K562 (cell line): ENCODE data around the gene LRMDA. TPM values are rescaled to one million over a fixed set of nuclear protein-coding genes. Genes with fewer than 3 reads are reported as not detected.
A peak's percentile ranks its signal among the peaks of the same experiment; 100 is the strongest.

Experiments
- ATAC-seq: fragments of 200-7000 bp; cut with Tn5 transposase; 3 replicates; pipeline ENCODE4 v1.9.1; 2020; ENCODE audit warnings: moderate library complexity
- BruUV-seq: library from RNA; stranded (reverse); fragments of 400-500 nt; replicated peaks from 2 replicates; lab custom pipeline; 2021; lab: Mats Ljungman, UMichigan
- CTCF ChIA-PET: fragments of 300-600 bp; formaldehyde crosslinking; extraction: SDS; loops from one replicate; lab custom pipeline; 2021; ENCODE audit warnings: low intra/inter-chr PET ratio; lab: Yijun Ruan, JAX
- POLR2A ChIA-PET: fragments of 300-600, 350-650 bp; sonication (Branson Sonifier 250); formaldehyde crosslinking; extraction: SDS; loops from one replicate; lab custom pipeline; 2021; ENCODE audit warnings: antibody characterized with exemption, inconsistent platforms; lab: Yijun Ruan, JAX
- DNase-seq, 4 experiments: peaks; one replicate each; pipeline versions ENCODE4 v3.0.0 to v3.0.0-alpha.2; 2011 to 2018; ENCODE audit warnings: low spot score in 3 of 4, mixed read lengths in 3 of 4; ENCODE audit errors: extremely low read depth in 1 of 4
- FAIRE-seq: peaks from 2 replicates; lab custom pipeline; 2011; peaks lifted over from hg19 to GRCh38; lab: Jason Lieb, UNC
- H2AFZ ChIP-seq: 2 replicates; pipeline ENCODE4 v1.6.0; 2011; ENCODE audit warnings: low read depth, low read length, control low read depth, inconsistent platforms
- H3K27ac ChIP-seq: fragments of 200-600 bp; 3 replicates; pipeline ENCODE4 v1.8.0; 2011; ENCODE audit warnings: low read depth, mild to moderate bottlenecking, control low read depth, inconsistent platforms, low read length, moderate library complexity, mixed read lengths; ENCODE audit errors: extremely low read depth
- H3K27me3 ChIP-seq, 2 experiments: fragments of 300-600 bp in 1 of 2; 2 replicates in 1 of 2; 3 replicates in 1 of 2; pipeline versions ENCODE4 v1.6.0 to v1.8.0; 2011; ENCODE audit warnings: inconsistent platforms in 2 of 2, low read length in 2 of 2, mild to moderate bottlenecking in 1 of 2, mixed read lengths in 1 of 2, moderate library complexity in 1 of 2; ENCODE audit not compliant: control insufficient read depth in 2 of 2, insufficient read depth in 2 of 2
- H3K36me3 ChIP-seq: fragments of 300-600 bp; 3 replicates; pipeline ENCODE4 v1.8.0; 2011; ENCODE audit warnings: mild to moderate bottlenecking, low read length, inconsistent platforms; ENCODE audit not compliant: control insufficient read depth, insufficient read depth
- H3K4me1 ChIP-seq, 2 experiments: fragments of 200-600 bp in 1 of 2; replicated peaks in 1 of 2; 2 replicates in 1 of 2; 3 replicates in 1 of 2; pipeline versions ENCODE4 v1.5.1 to v1.8.0; 2011; ENCODE audit warnings: inconsistent platforms in 2 of 2, low read length in 2 of 2, mild to moderate bottlenecking in 1 of 2, mixed read lengths in 1 of 2, moderate library complexity in 1 of 2; ENCODE audit not compliant: control insufficient read depth in 2 of 2, insufficient read depth in 2 of 2
- H3K4me2 ChIP-seq: 2 replicates; pipeline ENCODE4 v1.6.1; 2011; ENCODE audit warnings: low read length, control low read depth, inconsistent platforms, mixed read lengths; ENCODE audit not compliant: insufficient read depth
- H3K4me3 ChIP-seq: fragments of 200-600 bp; sonication (generic), shearing (Covaris generic); 2 replicates; pipeline ENCODE4 v1.5.1; 2016; ENCODE audit warnings: control low read depth, inconsistent platforms
- H3K79me2 ChIP-seq: fragments of 200-600 bp; 3 replicates; pipeline ENCODE4 v1.8.0; 2011; ENCODE audit warnings: low read length, inconsistent platforms; ENCODE audit not compliant: control insufficient read depth, insufficient read depth
- H3K9ac ChIP-seq, 2 experiments: 2 replicates each; pipeline versions ENCODE4 v1.6.0 to v1.6.1; 2011; ENCODE audit warnings: low read depth in 2 of 2, low read length in 2 of 2, control low read depth in 1 of 2, inconsistent platforms in 1 of 2, mild to moderate bottlenecking in 1 of 2, mixed read lengths in 1 of 2; ENCODE audit not compliant: insufficient read depth in 1 of 2
- H3K9me1 ChIP-seq: one replicate; pipeline ENCODE4 v1.6.0; 2011; ENCODE audit warnings: inconsistent platforms, mild to moderate bottlenecking, low read length, moderate library complexity; ENCODE audit not compliant: control insufficient read depth, insufficient read depth
- H3K9me3 ChIP-seq: replicated peaks from 2 replicates; pipeline ENCODE4 v1.5.1; 2011; ENCODE audit warnings: low read depth, low read length, inconsistent platforms; ENCODE audit not compliant: control insufficient read depth, insufficient read depth
- H4K20me1 ChIP-seq: replicated peaks from 2 replicates; pipeline ENCODE4 v1.6.1; 2011; ENCODE audit warnings: low read length, inconsistent platforms, mixed read lengths; ENCODE audit not compliant: control insufficient read depth, insufficient read depth
- CLOCK ChIP-seq: fragments of 250-450 bp; sonication (Bioruptor Pico); IDR thresholded peaks from 2 replicates; pipeline ENCODE4 v1.4.0; 2020; ENCODE audit warnings: mild to moderate bottlenecking, moderate library complexity, borderline replicate concordance
- DPF2 ChIP-seq: fragments of 450-650 bp; IDR thresholded peaks from 2 replicates; pipeline ENCODE4 v1.6.1; 2016
- HCFC1 ChIP-seq: IDR thresholded peaks from 2 replicates; pipeline ENCODE4 v1.6.1; 2012; ENCODE audit warnings: low read depth, low read length, improper control_type of control experiment
- IFI16 ChIP-seq: fragments of 250-450 bp; sonication (Bioruptor Pico); IDR thresholded peaks from 2 replicates; pipeline ENCODE4 v2.1.2; 2022; ENCODE audit warnings: mild to moderate bottlenecking, inconsistent platforms
- KDM1A ChIP-seq, 2 experiments: fragments of 450-650 bp; IDR thresholded peaks; 2 replicates each; pipeline ENCODE4 v1.6.1; 2016; ENCODE audit warnings: mild to moderate bottlenecking in 2 of 2
- KHSRP ChIP-seq: fragments of 450-650 bp; IDR thresholded peaks from 2 replicates; pipeline ENCODE4 v1.6.1; 2017
- MED1 ChIP-seq: sonication (generic); formaldehyde crosslinking; IDR thresholded peaks from 2 replicates; pipeline ENCODE4 v1.8.1; 2023; ENCODE audit warnings: missing genetic modification reagents, borderline replicate concordance
- SAFB2 ChIP-seq: fragments of 200-400 bp; formaldehyde crosslinking; IDR thresholded peaks from 2 replicates; pipeline ENCODE4 v1.6.1; 2018; ENCODE audit warnings: borderline replicate concordance, low read length, low read depth, moderate library complexity; ENCODE audit not compliant: severe bottlenecking
- SAP30 ChIP-seq: fragments of 200-600 bp; sonication (generic); IDR thresholded peaks from 2 replicates; pipeline ENCODE4 v1.6.1; 2012; ENCODE audit warnings: borderline replicate concordance, low read depth, mild to moderate bottlenecking, moderate library complexity, low read length, control low read depth, inconsistent platforms; ENCODE audit not compliant: insufficient read depth, poor library complexity, severe bottlenecking
- ZFP36 ChIP-seq: fragments of 150-350 bp; IDR thresholded peaks from 2 replicates; pipeline ENCODE4 v1.6.1; 2018; ENCODE audit warnings: low read length, low read depth; ENCODE audit not compliant: partially characterized antibody
- ZNF23 ChIP-seq: fragments of 250-450 bp; sonication (Bioruptor Pico); IDR thresholded peaks from 2 replicates; pipeline ENCODE4 v1.4.0; 2020; ENCODE audit warnings: mild to moderate bottlenecking
- ZNF436 ChIP-seq: fragments of 250-450, 450-650 bp; sonication (Bioruptor Pico); formaldehyde crosslinking; IDR thresholded peaks from 2 replicates; pipeline ENCODE4 v1.7.0; 2020; ENCODE audit warnings: mild to moderate bottlenecking
- ZNF740 ChIP-seq, 3 experiments: fragments of 200-800 bp in 1 of 3; sonication (Bioruptor generic) in 1 of 3; sonication (generic) in 1 of 3; formaldehyde crosslinking in 1 of 3; IDR thresholded peaks; 2 replicates each; pipeline versions ENCODE4 v1.6.1 to v1.8.0; 2016 to 2022; ENCODE audit warnings: mild to moderate bottlenecking in 2 of 3, missing compliant biosample characterization in 2 of 3, missing genetic modification characterization in 2 of 3, missing genetic modification reagents in 1 of 3
- WGBS: fragments of 100-300 bp; shearing (Covaris generic); methylation state at CpG from one replicate; pipeline ENCODE4 v1.1.6; 2016; ENCODE audit warnings: low coverage, mixed read lengths; ENCODE audit not compliant: insufficient coverage; ENCODE audit errors: missing lambda C conversion rate; 5-methylcytosine and 5-hydroxymethylcytosine counted together
- in situ Hi-C: fragments of 300-500 bp; cut with MboI; formaldehyde crosslinking; loops from 4 replicates; pipeline ENCODE4 v1.15.0; 2018; ENCODE audit warnings: inconsistent platforms, mixed read lengths
- intact Hi-C: fragments of 100-400 bp; cut with micrococcal nuclease; formaldehyde crosslinking; loops from 2 replicates; pipeline ENCODE4 v1.14.2; 2022
- polyA plus RNA-seq, 8 experiments: library from polyadenylated mRNA; depleted of rRNA in 4 of 8; stranded (reverse) in 5 of 8; unstranded in 3 of 8; fragments of >200 nt; fragmentation: Nextera tagmentation in 2 of 8; fragmentation: Illumina TruSeq in 1 of 8; extraction: Ambion mirVana in 2 of 8; extraction: Trizol in 1 of 8; gene quantifications; 2 replicates each; pipeline versions ENCODE4 v1.2.1 to v1.2.3, GENCODE V29; 2011 to 2014; ENCODE audit warnings: inconsistent platforms in 1 of 8, missing spikeins in 1 of 8
- total RNA-seq, 7 experiments: library from RNA; depleted of rRNA in 6 of 7; stranded (reverse); fragments of >200 nt in 6 of 7; fragmentation: Illumina TruSeq in 2 of 7; extraction: Trizol in 2 of 7; gene quantifications; 2 replicates each; pipeline versions ENCODE4 v1.2.1 to v1.2.3, GENCODE V29; 2011 to 2021; ENCODE audit warnings: low replicate concordance in 1 of 7

The LRMDA gene
- total and polyA plus RNA-seq, 9 of the 15 experiments (the other 6 are each of a cell fraction or from before 2014, with no cell fraction given) = 0.25 TPM; not detected in 8

GRCh38 chr10:76547352-76547972 is 1116.0 kb downstream of the LRMDA start (continued):
- TF ChIP-seq ZNF23 (no peak), DPF2 (no peak), HCFC1 (0 out of 2 replicates have a peak, but pooled peaks have one; percentile 12), ZFP36 (no peak), SAFB2 (no peak), KDM1A (IDR thresholded peaks at IDR 0.05) (no peak), ZNF740 (CRISPR knock-in tag; IDR thresholded peaks at IDR 0.05) (no peak), ZNF740 (tag; IDR thresholded peaks at IDR 0.05) (no peak), IFI16 (no peak)

- Histone ChIP-seq H3K4me3 (no peak overlapping the region), H3K4me1 (no peaks in the 10 kb centered on the region), H3K27me3 (no peaks in the 10 kb centered on the region), H3K36me3 (no peaks in the 10 kb centered on the region), H3K27ac (no peak overlapping the region), H3K79me2 (no peaks in the 10 kb centered on the region), H3K9ac (no peak overlapping the region), H3K4me2 (no peak overlapping the region), H3K9me1 (no peaks in the 10 kb centered on the region), H4K20me1 (no peaks in the 10 kb centered on the region), H3K9me3 (no peaks in the 10 kb centered on the region), H2AFZ (no peak overlapping the region)
- FAIRE-seq (no peak), ATAC-seq (no peak), DNase-seq (no peak)
- no TSS peak for BruUV-seq
- 0% methylated on average over 1 of the region's 1 CpG for WGBS
- no peak for TF ChIP-seq ZNF436
- TF ChIP-seq SAP30 = no peak
- TF ChIP-seq MED1 (CRISPR knock-in tag) = no peak
- no peak for TF ChIP-seq ZFP36
- TF ChIP-seq CLOCK (CRISPR knock-in tag) = no peak
- TF ChIP-seq KHSRP = no peak
- intact Hi-C loops = loop anchor here (10.0 kb wide), 2 partner anchors 436 to 1154 kb away; no protein-coding TSS in a partner anchor
- CTCF ChIA-PET = interaction anchor here (0.7 kb wide), 1 partner anchor 355 kb away, joined by 4 read pairs; no protein-coding TSS in a partner anchor
- in situ Hi-C loops = no loop called here
- POLR2A ChIA-PET = no interaction called here
These were observed 1117.3 kb downstream of the LRMDA start for GRCh38 chr10:76548716-76549115.
